Karpas-422 (cell line): ENCODE results near the gene CLMN. TPM values are rescaled to one million over a fixed set of nuclear protein-coding genes. Genes with fewer than 3 reads are reported as not detected.
"Not testable (repeated sequence)": the region's sequence is repeated elsewhere in the genome, so short reads cannot be mapped to it uniquely, and the experiment has no call there.

ENCODE experiments used
- DNase-seq: peaks from one replicate; pipeline ENCODE4 v3.0.0-alpha.2; 2015
- H2AFZ ChIP-seq: fragments of 200-600 bp; sonication (generic); 2 replicates; pipeline ENCODE4 v1.6.1; 2014; ENCODE audit warnings: antibody characterized with exemption, low read length, mixed read lengths
- H3K27ac ChIP-seq: fragments of 200-600 bp; sonication (generic); 2 replicates; pipeline ENCODE4 v1.5.1; 2014; ENCODE audit warnings: mild to moderate bottlenecking, low read length, moderate library complexity
- H3K27me3 ChIP-seq: fragments of 200-600 bp; sonication (generic); 2 replicates; pipeline ENCODE4 v1.6.1; 2014; ENCODE audit warnings: low read length, mixed read lengths
- H3K36me3 ChIP-seq: fragments of 200-600 bp; sonication (generic); 2 replicates; pipeline ENCODE4 v1.6.1; 2014; ENCODE audit warnings: low read length, mixed read lengths; ENCODE audit not compliant: insufficient read depth
- H3K4me1 ChIP-seq: fragments of 200-600 bp; sonication (generic); 2 replicates; pipeline ENCODE4 v1.6.1; 2014; ENCODE audit warnings: mild to moderate bottlenecking, low read length, mixed read lengths
- H3K4me2 ChIP-seq: fragments of 200-600 bp; sonication (generic); 2 replicates; pipeline ENCODE4 v1.6.1; 2014; ENCODE audit warnings: low read length, low read depth, mild to moderate bottlenecking; ENCODE audit not compliant: poor library complexity, severe bottlenecking
- H3K4me3 ChIP-seq: fragments of 200-600 bp; sonication (generic); 2 replicates; pipeline ENCODE4 v1.5.1; 2014; ENCODE audit warnings: mild to moderate bottlenecking, antibody characterized with exemption, low read length, mixed read lengths
- H3K79me2 ChIP-seq: fragments of 200-600 bp; sonication (generic); 2 replicates; pipeline ENCODE4 v1.6.1; 2014; ENCODE audit warnings: mild to moderate bottlenecking, low read length, mixed read lengths
- H3K9ac ChIP-seq: fragments of 200-600 bp; sonication (generic); 2 replicates; pipeline ENCODE4 v1.6.0; 2014; ENCODE audit warnings: low read length
- H3K9me2 ChIP-seq: fragments of 200-600 bp; sonication (generic), shearing (Covaris generic); replicated peaks from 2 replicates; pipeline ENCODE4 v1.6.0; 2014; ENCODE audit warnings: mild to moderate bottlenecking, low read length, moderate library complexity; ENCODE audit not compliant: insufficient read depth
- H3K9me3 ChIP-seq: fragments of 300-700, 200-600 bp; sonication (generic); 2 replicates; pipeline ENCODE4 v1.6.1; 2014; ENCODE audit warnings: low read length, mixed read lengths
- H4K20me1 ChIP-seq: fragments of 200-600 bp; sonication (generic); 2 replicates; pipeline ENCODE4 v1.6.1; 2014; ENCODE audit warnings: mild to moderate bottlenecking, antibody characterized with exemption, low read length, low read depth; ENCODE audit not compliant: insufficient read depth
- total RNA-seq: library from RNA; depleted of rRNA; stranded (reverse); fragments of >200 nt; shearing (Covaris generic); gene quantifications from 2 replicates; pipeline ENCODE4 v1.2.3, GENCODE V29; 2014; ENCODE audit warnings: low replicate concordance

The CLMN gene
- total RNA-seq, 1 experiment from 2014 or later, result 56.1 TPM

DNA sequence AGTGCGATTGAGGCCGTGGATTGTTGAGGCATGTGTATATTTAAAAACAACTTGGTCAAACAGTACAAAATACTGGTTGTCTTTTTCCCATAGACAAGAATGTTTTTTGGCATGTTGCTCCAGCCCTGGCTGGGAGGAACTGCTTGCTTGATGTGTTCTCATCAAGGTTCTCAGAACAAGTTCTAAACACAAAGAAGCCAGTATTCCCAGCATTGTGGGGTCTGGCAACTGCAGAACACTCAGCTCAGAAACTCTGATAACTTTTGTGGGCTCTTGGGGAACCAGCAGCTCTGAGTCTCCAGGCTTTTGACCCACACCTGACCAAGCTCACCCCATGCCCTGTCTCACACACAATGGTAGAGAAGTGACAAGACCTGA lies 135.3 kb downstream of the CLMN start:
- DNase-seq, result no peak
- Histone ChIP-seq H3K36me3 (peaks cover 8% of the 10 kb centered on the region), H3K4me1 (no peaks in the 10 kb centered on the region), H3K27me3 (no peaks in the 10 kb centered on the region), H2AFZ (no peak overlapping the region), H3K9me3 (no peaks in the 10 kb centered on the region), H4K20me1 (no peaks in the 10 kb centered on the region), H3K4me2 (no peak overlapping the region), H3K4me3 (no peak overlapping the region), H3K79me2 (no peaks in the 10 kb centered on the region), H3K9me2 (no peaks in the 10 kb centered on the region), H3K9ac (no peak overlapping the region), H3K27ac (no peak overlapping the region)

DNA sequence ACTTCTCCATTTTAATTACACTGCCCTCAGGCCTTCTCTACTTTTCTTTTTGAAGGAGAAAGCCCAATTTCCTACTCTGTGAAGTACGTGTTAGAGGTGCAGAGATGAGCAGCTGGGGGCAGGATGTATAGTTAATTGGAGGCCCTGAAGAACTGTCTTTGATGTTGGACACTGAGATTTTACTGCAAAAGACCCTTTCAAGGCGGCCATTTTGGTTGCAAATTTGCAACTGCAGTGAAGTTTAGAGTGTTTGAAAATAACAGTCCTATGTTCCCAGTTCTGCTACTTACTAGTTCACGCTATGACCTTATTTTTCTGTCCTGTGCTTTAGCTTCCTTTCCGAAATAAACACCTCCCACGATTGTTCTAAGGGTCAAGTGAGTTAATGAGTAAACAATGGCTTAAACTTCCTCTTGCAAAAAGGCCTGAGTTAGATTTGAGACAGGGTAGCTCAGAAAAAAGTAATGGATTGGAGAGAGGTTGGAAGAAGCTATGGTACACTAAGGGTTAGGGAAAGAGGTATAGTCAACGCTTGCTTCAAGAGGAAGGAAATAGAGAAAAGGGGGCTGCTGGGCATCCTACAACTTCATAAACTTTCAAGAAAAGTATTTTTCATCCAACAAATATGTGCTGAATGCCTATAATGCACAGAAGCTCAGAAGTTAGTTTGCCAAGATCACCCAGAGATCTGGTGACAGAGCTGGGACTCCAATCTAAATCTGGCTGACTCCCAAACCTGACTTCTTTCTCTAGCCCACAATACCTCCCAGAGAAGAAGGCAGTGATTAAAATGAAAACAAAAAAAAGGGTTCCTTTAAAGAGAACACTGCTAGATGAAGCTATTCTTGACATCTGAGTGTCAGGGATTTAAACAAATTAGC lies 135.9 kb downstream of the CLMN start:
- H3K9me3 ChIP-seq, result no peaks in the 10 kb centered on the region
- H3K4me3 ChIP-seq, result no peak overlapping the region
- no peak for DNase-seq
- peaks cover 2% of the 10 kb centered on the region for H3K4me1 ChIP-seq
- H3K9me2 ChIP-seq, result no peaks in the 10 kb centered on the region
- no peaks in the 10 kb centered on the region for H3K27me3 ChIP-seq
- peaks cover 7% of the 10 kb centered on the region for H3K36me3 ChIP-seq
- no peak overlapping the region for H3K9ac ChIP-seq
- H2AFZ ChIP-seq, result no peak overlapping the region
- H4K20me1 ChIP-seq, result no peaks in the 10 kb centered on the region
- no peak overlapping the region for H3K27ac ChIP-seq
- no peaks in the 10 kb centered on the region for H3K79me2 ChIP-seq
- no peak overlapping the region for H3K4me2 ChIP-seq

DNA sequence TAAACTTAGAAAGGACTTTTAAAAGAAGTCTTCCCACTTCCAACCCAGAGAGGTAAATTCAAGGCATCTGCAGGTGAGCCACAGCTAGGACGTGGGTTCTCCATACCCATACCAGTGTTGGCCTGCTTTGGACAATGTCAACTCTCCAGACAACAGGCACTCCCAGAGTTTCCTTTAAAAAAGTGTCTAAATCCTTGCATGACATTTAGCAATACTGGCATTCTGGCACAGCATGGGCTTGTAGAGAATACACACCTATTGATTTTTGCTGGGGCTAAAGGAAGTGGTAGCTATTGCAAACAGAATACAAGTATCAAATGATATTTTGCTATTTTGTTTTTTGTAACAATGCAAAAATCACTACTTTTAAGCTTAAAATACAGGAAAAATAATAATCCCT lies 136.6 kb downstream of the CLMN start:
- DNase-seq, result no peak
- Histone ChIP-seq H3K9ac (no peak overlapping the region), H3K4me2 (no peak overlapping the region), H3K4me3 (no peak overlapping the region), H3K9me3 (no peaks in the 10 kb centered on the region), H3K79me2 (no peaks in the 10 kb centered on the region), H3K27me3 (no peaks in the 10 kb centered on the region), H3K36me3 (peaks cover 7% of the 10 kb centered on the region; the same call in 1 of the 2 replicates), H2AFZ (no peak overlapping the region), H3K4me1 (peaks cover 7% of the 10 kb centered on the region), H3K27ac (no peak overlapping the region), H4K20me1 (no peaks in the 10 kb centered on the region), H3K9me2 (no peaks in the 10 kb centered on the region)

DNA sequence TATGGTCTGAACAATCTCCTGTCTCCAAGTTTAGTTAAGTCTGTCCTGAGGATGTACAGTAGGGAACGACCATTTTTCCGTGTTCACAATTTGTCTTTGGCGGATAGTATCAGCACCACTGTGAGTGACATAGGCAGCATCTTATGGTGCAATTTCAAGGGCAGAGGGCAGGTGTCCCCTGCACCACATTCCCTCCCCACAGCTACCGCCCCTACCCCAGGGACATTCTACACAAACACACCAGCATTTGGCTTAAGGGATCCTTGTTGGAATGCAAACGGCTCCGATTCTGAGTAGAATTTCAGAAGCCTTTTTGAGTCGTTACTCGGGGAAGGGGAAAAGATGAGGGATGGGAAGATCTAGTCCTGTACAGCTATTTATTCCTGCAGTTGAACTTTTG lies 137.3 kb downstream of the CLMN start:
- Histone ChIP-seq H3K27ac (no peak overlapping the region), H3K27me3 (no peaks in the 10 kb centered on the region), H4K20me1 (no peaks in the 10 kb centered on the region), H3K4me3 (no peak overlapping the region), H3K79me2 (no peaks in the 10 kb centered on the region), H3K4me2 (no peak overlapping the region), H3K4me1 (peaks cover 7% of the 10 kb centered on the region), H3K9me2 (no peaks in the 10 kb centered on the region), H2AFZ (no peak overlapping the region), H3K9ac (no peak overlapping the region), H3K36me3 (peaks cover 7% of the 10 kb centered on the region; the same call in 1 of the 2 replicates), H3K9me3 (no peaks in the 10 kb centered on the region)
- DNase-seq, result no peak

DNA sequence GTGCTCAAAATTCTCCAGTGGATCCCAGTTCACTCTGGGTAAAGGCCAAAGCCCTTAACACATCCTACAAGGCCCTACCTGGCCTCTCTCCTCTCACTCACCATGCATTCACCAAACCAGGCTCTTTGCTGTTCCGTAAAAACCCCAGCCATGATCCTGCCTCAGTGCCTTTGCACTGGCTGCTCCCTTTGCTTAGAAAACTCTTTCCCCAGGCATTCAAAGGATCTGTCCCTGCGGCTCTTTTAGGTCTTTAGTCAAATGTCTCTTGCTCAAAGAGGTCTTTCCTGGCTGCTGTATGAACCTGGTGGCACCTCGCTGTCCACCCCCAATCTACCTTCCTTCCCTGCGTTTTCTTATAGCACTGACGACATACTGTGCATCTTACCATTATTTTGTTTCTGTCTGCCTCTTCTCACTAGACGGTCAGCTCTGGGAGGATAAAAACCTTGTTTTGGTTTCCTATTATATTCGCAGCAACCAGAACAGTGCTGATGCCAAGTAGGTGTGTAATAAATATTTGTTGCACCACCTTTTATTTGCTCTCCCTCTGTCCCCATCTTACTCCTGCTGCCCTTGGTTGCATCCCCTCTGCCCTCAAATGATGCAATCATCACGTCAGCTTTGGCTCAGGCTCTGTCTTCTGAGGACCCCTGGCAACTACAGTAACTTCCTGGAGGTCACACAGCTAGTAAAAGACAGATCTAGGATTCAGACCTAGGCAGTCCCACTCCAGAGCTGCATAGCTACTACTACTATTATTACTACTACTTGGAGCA lies 138.6 kb downstream of the CLMN start:
- H3K9ac ChIP-seq, result no peak overlapping the region
- H3K36me3 ChIP-seq, result peaks cover 7% of the 10 kb centered on the region; the same call in 1 of the 2 replicates
- no peaks in the 10 kb centered on the region for H3K79me2 ChIP-seq
- H3K27me3 ChIP-seq, result no peaks in the 10 kb centered on the region
- no peak overlapping the region for H3K4me2 ChIP-seq
- no peak for DNase-seq
- no peak overlapping the region for H2AFZ ChIP-seq
- H3K9me3 ChIP-seq, result no peaks in the 10 kb centered on the region
- no peaks in the 10 kb centered on the region for H4K20me1 ChIP-seq
- H3K9me2 ChIP-seq, result no peaks in the 10 kb centered on the region
- H3K4me1 ChIP-seq, result peaks cover 7% of the 10 kb centered on the region
- H3K27ac ChIP-seq, result no peak overlapping the region
- no peak overlapping the region for H3K4me3 ChIP-seq

DNA sequence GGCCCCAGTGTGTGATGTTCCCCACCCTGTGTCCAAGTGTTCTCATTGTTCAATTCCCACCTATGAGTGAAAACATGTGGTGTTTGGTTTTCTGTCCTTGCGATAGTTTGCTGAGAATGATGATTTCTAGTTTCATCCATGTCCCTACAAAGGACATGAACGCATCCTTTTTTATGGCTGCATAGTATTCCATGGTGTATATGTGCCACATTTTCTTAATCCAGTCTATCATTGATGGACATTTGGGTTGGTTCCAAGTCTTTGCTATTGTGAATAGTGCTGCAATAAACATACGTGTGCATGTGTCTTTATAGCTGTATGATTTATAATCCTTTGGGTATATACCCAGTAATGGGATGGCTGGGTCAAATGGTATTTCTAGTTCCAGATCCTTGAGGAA lies 144.0 kb downstream of the CLMN start:
- H3K9ac ChIP-seq, H3K36me3 ChIP-seq, H2AFZ ChIP-seq, H3K9me2 ChIP-seq, H3K27ac ChIP-seq, H3K4me3 ChIP-seq, H4K20me1 ChIP-seq, DNase-seq, H3K79me2 ChIP-seq, H3K4me2 ChIP-seq, H3K9me3 ChIP-seq, H3K27me3 ChIP-seq: not testable (repeated sequence)
- H3K4me1 ChIP-seq, result peaks cover 25% of the 10 kb centered on the region

DNA sequence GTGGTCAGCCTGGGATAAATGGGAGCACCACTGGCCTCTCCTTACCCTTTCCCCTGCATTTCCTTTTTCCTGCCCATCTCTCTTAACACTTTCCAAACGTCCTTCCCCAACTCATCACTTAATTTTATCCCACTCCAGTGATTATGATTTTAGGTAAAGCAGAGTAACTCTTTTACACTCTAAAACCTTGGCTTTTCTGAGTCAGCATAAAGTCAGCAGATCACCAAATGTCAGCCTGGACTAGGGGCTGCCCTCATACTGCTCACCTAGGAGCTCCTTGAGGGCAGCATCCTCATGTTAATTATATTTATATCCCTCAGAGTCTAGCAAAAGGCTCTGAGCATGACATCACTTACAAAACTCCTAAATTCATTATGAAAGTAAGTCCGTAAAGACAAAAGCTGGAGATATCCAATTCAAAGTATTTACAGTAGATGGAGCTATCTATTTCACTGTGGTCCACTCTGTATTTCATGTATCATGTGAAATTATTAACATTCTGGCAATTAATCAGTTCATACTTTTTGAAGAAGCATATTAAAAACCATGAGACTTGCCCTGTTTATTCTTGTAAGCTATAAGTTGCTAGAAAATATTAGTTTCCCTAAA lies 145.4 kb downstream of the CLMN start:
- peak; percentile 64 for DNase-seq
- no peak overlapping the region for H3K27ac ChIP-seq
- no peak overlapping the region for H3K4me3 ChIP-seq
- no peak overlapping the region for H2AFZ ChIP-seq
- no peaks in the 10 kb centered on the region for H3K79me2 ChIP-seq
- H3K4me1 ChIP-seq, result peaks cover 25% of the 10 kb centered on the region
- H3K9ac ChIP-seq, result no peak overlapping the region
- no peaks in the 10 kb centered on the region for H3K36me3 ChIP-seq
- no peaks in the 10 kb centered on the region for H3K27me3 ChIP-seq
- H3K9me3 ChIP-seq, result no peaks in the 10 kb centered on the region
- no peaks in the 10 kb centered on the region for H3K9me2 ChIP-seq
- H3K4me2 ChIP-seq, result peak overlapping the region; percentile 2
- no peaks in the 10 kb centered on the region for H4K20me1 ChIP-seq

DNA sequence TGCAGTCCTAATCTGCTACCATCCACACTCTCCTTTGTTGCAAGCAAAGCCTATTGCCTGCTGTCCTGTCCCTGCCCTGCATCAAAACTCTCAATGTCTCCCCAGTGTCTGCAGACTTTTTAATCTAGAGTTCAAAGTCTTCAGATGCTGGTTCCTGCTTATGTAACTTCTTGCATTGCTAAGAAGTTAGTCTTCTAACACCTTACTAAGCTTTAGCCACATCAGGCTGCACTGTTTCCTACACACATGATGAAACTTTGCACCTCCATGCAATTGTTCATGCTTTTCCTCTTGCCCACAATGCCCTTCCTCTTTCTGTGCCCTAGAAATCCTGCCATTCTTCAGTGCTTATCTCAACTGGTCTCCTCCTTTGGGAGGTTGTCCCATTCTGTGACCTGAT lies 146.2 kb downstream of the CLMN start:
- Histone ChIP-seq H3K4me3 (no peak overlapping the region), H3K9me3 (no peaks in the 10 kb centered on the region), H3K9me2 (no peaks in the 10 kb centered on the region), H2AFZ (no peak overlapping the region), H3K4me2 (no peak overlapping the region), H3K36me3 (no peaks in the 10 kb centered on the region), H4K20me1 (no peaks in the 10 kb centered on the region), H3K9ac (no peak overlapping the region), H3K79me2 (no peaks in the 10 kb centered on the region), H3K27ac (no peak overlapping the region), H3K4me1 (peaks cover 21% of the 10 kb centered on the region), H3K27me3 (no peaks in the 10 kb centered on the region)
- DNase-seq, result no peak
